Measurements from ENCODE around the gene TERB2. TPM values are rescaled to one million over a fixed set of nuclear protein-coding genes. Genes with fewer than 3 reads are reported as not detected.
"Not testable (repeated sequence)": the region's sequence is repeated elsewhere in the genome, so short reads cannot be mapped to it uniquely, and the experiment has no call there.

The TERB2 gene
- total RNA-seq, 1 experiment from 2014 or later: not detected

GRCh38 chr15:44930283-44930682 lies 26.2 kb upstream of the TERB2 start:
- H3K14ac ChIP-seq (ENCODE audit: insufficient read depth, low read length); H3K27ac ChIP-seq (ENCODE audit: insufficient read length, low read depth, low read length); H3K4ac ChIP-seq (ENCODE audit: low read depth, low read length); H3K27me3 ChIP-seq (ENCODE audit: insufficient read depth, low read length); H3K27me3 Mint-ChIP-seq (ENCODE audit: low read depth); H2AK5ac ChIP-seq (ENCODE audit: insufficient read length, low read length); H3K79me1 ChIP-seq (ENCODE audit: insufficient read depth, low read depth, low read length, poor library complexity, severe bottlenecking); H4K91ac ChIP-seq (ENCODE audit: insufficient read length, low read depth, low read length); H4K5ac ChIP-seq (ENCODE audit: insufficient read length, low read depth, low read length); H3K4me2 ChIP-seq (ENCODE audit: insufficient read depth, insufficient read length, low read length); H4K20me1 ChIP-seq (ENCODE audit: control insufficient read depth, insufficient read depth, insufficient read length); H3K36me3 Mint-ChIP-seq (ENCODE audit: insufficient read depth in 1 of 3, low read depth in 3 of 3); H2BK12ac ChIP-seq (ENCODE audit: insufficient read length, low read depth, low read length); H3K4me3 Mint-ChIP-seq; H3K4me1 Mint-ChIP-seq; H4K8ac ChIP-seq (replicated peaks; ENCODE audit: insufficient read length, low read depth, low read length); H3K23me2 ChIP-seq (ENCODE audit: insufficient read length, low read depth, low read length, poor library complexity, severe bottlenecking); H2BK5ac ChIP-seq (ENCODE audit: insufficient read length, low read length); H3K79me2 ChIP-seq (ENCODE audit: insufficient read depth, low read length); H3K9me3 ChIP-seq (ENCODE audit: control insufficient read depth, low read depth, low read length); H2AFZ ChIP-seq (ENCODE audit: low read length); H3T11ph ChIP-seq (ENCODE audit: low read length); H3K9ac ChIP-seq (ENCODE audit: extremely low read depth, insufficient read length, low read length); H3K18ac ChIP-seq (ENCODE audit: insufficient read length, low read depth, low read length); H2BK20ac ChIP-seq (ENCODE audit: low read depth, low read length, poor library complexity, severe bottlenecking); H3K9me3 Mint-ChIP-seq; H2BK120ac ChIP-seq (ENCODE audit: low read depth, low read length, poor library complexity, severe bottlenecking); H3K4me1 ChIP-seq (ENCODE audit: insufficient read depth, low read length); DNase-seq; H3K23ac ChIP-seq (ENCODE audit: insufficient read length, low read depth, low read length); H2BK15ac ChIP-seq (ENCODE audit: low read depth, low read length); H3K56ac ChIP-seq (ENCODE audit: insufficient read length, low read depth, low read length): not testable (repeated sequence)
- peak overlapping the region in 1 of 3 experiments; percentile 61; a peak in 1 of 7 replicates for H3K27ac Mint-ChIP-seq
- WGBS (ENCODE audit: extremely low coverage, insufficient read length, low lambda C conversion rate): no CpG with 5 or more reads among the region's 4 CpGs

GRCh38 chr15:44958302-44958701 lies 1.8 kb downstream of the TERB2 start:
- H3K4me2 ChIP-seq (ENCODE audit: insufficient read depth, insufficient read length, low read length); H3K9me3 Mint-ChIP-seq; H3K23me2 ChIP-seq (ENCODE audit: insufficient read length, low read depth, low read length, poor library complexity, severe bottlenecking); H2AK5ac ChIP-seq (ENCODE audit: insufficient read length, low read length); H3K36me3 Mint-ChIP-seq (ENCODE audit: insufficient read depth in 1 of 3, low read depth in 3 of 3); H4K91ac ChIP-seq (ENCODE audit: insufficient read length, low read depth, low read length); H3K18ac ChIP-seq (ENCODE audit: insufficient read length, low read depth, low read length); H3K79me2 ChIP-seq (ENCODE audit: insufficient read depth, low read length); H2BK12ac ChIP-seq (ENCODE audit: insufficient read length, low read depth, low read length); H3K27me3 Mint-ChIP-seq (ENCODE audit: low read depth); H2BK15ac ChIP-seq (ENCODE audit: low read depth, low read length); H3K4me3 Mint-ChIP-seq; DNase-seq; H3K56ac ChIP-seq (ENCODE audit: insufficient read length, low read depth, low read length); H2BK20ac ChIP-seq (ENCODE audit: low read depth, low read length, poor library complexity, severe bottlenecking); H4K20me1 ChIP-seq (ENCODE audit: control insufficient read depth, insufficient read depth, insufficient read length); H3K27me3 ChIP-seq (ENCODE audit: insufficient read depth, low read length); H3T11ph ChIP-seq (ENCODE audit: low read length); H2AFZ ChIP-seq (ENCODE audit: low read length); H3K27ac ChIP-seq (ENCODE audit: insufficient read length, low read depth, low read length); H3K4me1 ChIP-seq (ENCODE audit: insufficient read depth, low read length); H3K79me1 ChIP-seq (ENCODE audit: insufficient read depth, low read depth, low read length, poor library complexity, severe bottlenecking); H2BK5ac ChIP-seq (ENCODE audit: insufficient read length, low read length); H3K9me3 ChIP-seq (ENCODE audit: control insufficient read depth, low read depth, low read length); H3K23ac ChIP-seq (ENCODE audit: insufficient read length, low read depth, low read length); H3K9ac ChIP-seq (ENCODE audit: extremely low read depth, insufficient read length, low read length); H4K5ac ChIP-seq (ENCODE audit: insufficient read length, low read depth, low read length); H4K8ac ChIP-seq (replicated peaks; ENCODE audit: insufficient read length, low read depth, low read length); H3K4ac ChIP-seq (ENCODE audit: low read depth, low read length); H3K14ac ChIP-seq (ENCODE audit: insufficient read depth, low read length); H3K27ac Mint-ChIP-seq; H2BK120ac ChIP-seq (ENCODE audit: low read depth, low read length, poor library complexity, severe bottlenecking): not testable (repeated sequence)
- no CpG with 5 or more reads among the region's 3 CpGs for WGBS (ENCODE audit: extremely low coverage, insufficient read length, low lambda C conversion rate)
- peaks cover 9 to 12% of the 10 kb centered on the region in 2 experiments for H3K4me1 Mint-ChIP-seq

Measured in H9 (cell line).